Measurements from ENCODE around the gene ADD1. TPM values are rescaled to one million over a fixed set of nuclear protein-coding genes. Genes with fewer than 3 reads are reported as not detected.

The ADD1 gene
- total RNA-seq, 6 experiments from 2014 or later = 276 to 332 (median 321) TPM

GRCh38 chr4:2848449-2848848, 4.8 kb downstream of the ADD1 start:
- Mint-ChIP-seq H3K4me1 (ENCODE audit: low read depth) (peaks cover 66% of the 10 kb centered on the region), H3K4me3 (no peak overlapping the region), H3K36me3 (ENCODE audit: low read depth) (peaks cover 19% of the 10 kb centered on the region), H3K9me3 (no peaks in the 10 kb centered on the region), H3K27ac (no peak overlapping the region), H3K27me3 (ENCODE audit: insufficient read depth) (peaks cover 2% of the 10 kb centered on the region)
- no peak for DNase-seq
- TF ChIP-seq CTCF (IDR thresholded peaks at IDR 0.05) = no peak

- H3K9me3 Mint-ChIP-seq = no peaks in the 10 kb centered on the region
- H3K36me3 Mint-ChIP-seq (ENCODE audit: low read depth) = peaks cover 16% of the 10 kb centered on the region
- no peak overlapping the region for H3K4me3 Mint-ChIP-seq
- DNase-seq = no peak
- TF ChIP-seq CTCF (IDR thresholded peaks at IDR 0.05) = no peak
- H3K27ac Mint-ChIP-seq = peak overlapping the region; percentile 54
- H3K4me1 Mint-ChIP-seq (ENCODE audit: low read depth) = peaks cover 66% of the 10 kb centered on the region
- H3K27me3 Mint-ChIP-seq (ENCODE audit: insufficient read depth) = no peaks in the 10 kb centered on the region; the same call in 1 of the 2 replicates
Observed at GRCh38 chr4:2849267-2850152, 5.9 kb downstream of the ADD1 start.

GRCh38 chr4:2850966-2851798, 7.5 kb downstream of the ADD1 start:
- DNase-seq = no peak
- Mint-ChIP-seq H3K9me3 (no peaks in the 10 kb centered on the region), H3K4me3 (no peak overlapping the region), H3K27me3 (ENCODE audit: insufficient read depth) (no peaks in the 10 kb centered on the region; the same call in 1 of the 2 replicates), H3K4me1 (ENCODE audit: low read depth) (peaks cover 60% of the 10 kb centered on the region), H3K27ac (peak overlapping the region; percentile 29), H3K36me3 (ENCODE audit: low read depth) (peaks cover 3% of the 10 kb centered on the region; the same call in 1 of the 2 replicates)
- no peak for TF ChIP-seq CTCF (IDR thresholded peaks at IDR 0.05)

- H3K36me3 Mint-ChIP-seq (ENCODE audit: low read depth) = peaks cover 8% of the 10 kb centered on the region
- H3K27ac Mint-ChIP-seq = no peak overlapping the region
- no peak for DNase-seq
- TF ChIP-seq CTCF (IDR thresholded peaks at IDR 0.05) = no peak
- H3K9me3 Mint-ChIP-seq = no peaks in the 10 kb centered on the region
- no peak overlapping the region for H3K4me3 Mint-ChIP-seq
- H3K27me3 Mint-ChIP-seq (ENCODE audit: insufficient read depth) = no peaks in the 10 kb centered on the region; the same call in 1 of the 2 replicates
- H3K4me1 Mint-ChIP-seq (ENCODE audit: low read depth) = peaks cover 57% of the 10 kb centered on the region
Observed at GRCh38 chr4:2852481-2852921, 8.9 kb downstream of the ADD1 start.

GRCh38 chr4:2855584-2855983, 11.9 kb downstream of the ADD1 start:
- Mint-ChIP-seq H3K27me3 (ENCODE audit: insufficient read depth) (no peaks in the 10 kb centered on the region; the same call in 1 of the 2 replicates), H3K36me3 (ENCODE audit: low read depth) (peaks cover 14% of the 10 kb centered on the region), H3K4me1 (ENCODE audit: low read depth) (peaks cover 58% of the 10 kb centered on the region), H3K4me3 (no peak overlapping the region), H3K9me3 (no peaks in the 10 kb centered on the region), H3K27ac (no peak overlapping the region)
- TF ChIP-seq CTCF (IDR thresholded peaks at IDR 0.05) = no peak
- no peak for DNase-seq

Measured in HFFc6 (cell line).